Measurements from ENCODE around the gene CLCN5.
"Not testable (repeated sequence)": the region's sequence is repeated elsewhere in the genome, so short reads cannot be mapped to it uniquely, and the experiment has no call there.

Gene CLCN5

GRCh38 chrX:49995795-49996455 is 73.5 kb downstream of the CLCN5 start:
- DNase-seq (ENCODE audit: low read depth): no peak

GRCh38 chrX:49996474-49996873 is 74.1 kb downstream of the CLCN5 start:
- no peak for DNase-seq (ENCODE audit: low read depth)

DNA sequence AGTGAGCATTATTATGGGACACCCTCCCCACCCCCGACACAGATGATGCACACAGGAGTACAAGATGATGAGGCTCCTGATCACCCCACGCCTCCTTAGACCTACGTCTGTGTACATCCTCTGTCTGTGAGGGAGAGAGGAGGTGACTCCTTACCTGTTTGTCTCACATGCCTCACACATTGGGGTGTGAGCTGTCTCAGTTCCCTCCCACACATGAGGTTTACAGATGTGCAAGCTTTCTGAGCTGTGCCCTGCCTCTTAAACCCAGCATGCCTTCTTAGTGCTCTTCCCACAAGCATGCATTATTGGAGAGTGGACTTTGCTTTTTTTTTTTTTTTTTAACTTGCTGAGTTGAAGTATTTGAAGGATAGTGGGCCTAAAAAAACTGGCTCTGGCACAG is 76.7 kb downstream of the CLCN5 start:
- no peak for DNase-seq (ENCODE audit: low read depth)

GRCh38 chrX:50000937-50001542 is 78.6 kb downstream of the CLCN5 start:
- DNase-seq (ENCODE audit: low read depth): no peak

DNA sequence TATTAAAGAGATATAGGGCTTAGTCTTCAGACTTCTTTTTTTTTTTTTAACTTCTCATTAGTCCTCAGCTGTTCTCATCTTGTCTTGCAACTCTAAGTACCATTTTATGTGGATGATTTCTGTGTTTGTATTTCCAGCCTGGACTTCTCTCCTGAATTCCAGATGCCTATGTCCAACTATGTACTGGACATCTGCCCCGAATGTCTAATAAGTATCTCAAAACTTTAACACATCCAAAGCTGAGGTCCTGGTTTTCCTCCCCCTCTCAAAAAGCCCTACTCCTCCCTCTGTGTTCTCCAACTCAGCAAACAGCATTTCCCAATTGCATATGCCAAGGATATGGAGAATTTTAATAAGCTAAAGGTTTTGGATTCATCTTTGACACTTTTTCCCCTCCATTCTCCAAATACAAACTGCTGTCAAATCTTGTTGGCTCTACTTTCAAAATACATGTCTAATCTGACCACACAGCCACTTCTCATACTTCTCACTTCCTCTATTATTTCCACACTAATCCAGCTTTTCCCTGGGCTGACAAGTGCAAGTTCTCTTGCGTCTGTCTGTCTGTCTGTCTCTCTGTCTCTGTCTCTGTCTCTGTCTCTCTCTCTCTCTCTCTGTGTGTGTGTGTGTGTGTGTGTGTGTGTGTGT is 79.8 kb downstream of the CLCN5 start:
- DNase-seq (ENCODE audit: low read depth): no peak

DNA sequence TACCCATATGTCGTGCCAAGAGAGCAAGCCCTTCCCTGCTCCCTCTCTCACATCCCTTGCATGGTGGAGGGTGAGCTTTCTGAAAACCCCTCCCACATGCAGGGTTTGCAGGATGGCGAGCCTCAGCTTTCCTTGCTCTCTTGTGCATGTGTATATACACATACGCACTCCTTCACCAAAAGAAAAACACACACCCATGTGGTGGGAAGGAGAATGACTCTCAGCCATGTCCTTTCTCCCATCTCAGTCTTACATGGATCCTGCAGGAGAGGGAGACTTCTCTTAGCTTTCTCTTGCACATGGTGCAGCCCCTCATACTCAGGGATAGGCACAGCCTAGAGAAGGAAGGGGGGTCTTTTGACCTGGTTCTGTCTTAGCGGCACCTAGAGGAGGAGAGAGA is 81.1 kb downstream of the CLCN5 start:
- DNase-seq (ENCODE audit: low read depth): no peak

GRCh38 chrX:50003927-50004326 is 81.5 kb downstream of the CLCN5 start:
- DNase-seq (ENCODE audit: low read depth): no peak

GRCh38 chrX:50025591-50025990 is 103.2 kb downstream of the CLCN5 start:
- not testable (repeated sequence) for DNase-seq (ENCODE audit: low read depth)

DNA sequence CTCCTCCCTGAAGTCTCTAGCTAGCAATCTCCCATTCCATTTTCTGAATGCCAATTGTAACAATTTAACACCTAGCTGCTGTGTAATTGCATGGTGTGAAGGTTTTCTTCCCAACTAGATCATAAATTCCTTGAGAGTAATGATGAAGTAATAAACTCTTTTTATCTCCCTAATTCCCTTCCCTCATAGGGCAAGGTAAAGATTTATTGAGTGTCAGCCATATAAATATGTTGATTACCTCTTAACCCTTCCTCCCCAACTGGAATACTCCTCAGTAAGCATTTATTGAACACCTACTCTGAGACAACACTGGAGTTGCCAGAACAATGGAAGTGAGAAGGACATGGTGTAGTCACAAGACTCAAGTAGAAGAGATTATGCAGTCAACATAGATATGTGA is 112.7 kb downstream of the CLCN5 start:
- no peak for DNase-seq (ENCODE audit: low read depth)

DNA sequence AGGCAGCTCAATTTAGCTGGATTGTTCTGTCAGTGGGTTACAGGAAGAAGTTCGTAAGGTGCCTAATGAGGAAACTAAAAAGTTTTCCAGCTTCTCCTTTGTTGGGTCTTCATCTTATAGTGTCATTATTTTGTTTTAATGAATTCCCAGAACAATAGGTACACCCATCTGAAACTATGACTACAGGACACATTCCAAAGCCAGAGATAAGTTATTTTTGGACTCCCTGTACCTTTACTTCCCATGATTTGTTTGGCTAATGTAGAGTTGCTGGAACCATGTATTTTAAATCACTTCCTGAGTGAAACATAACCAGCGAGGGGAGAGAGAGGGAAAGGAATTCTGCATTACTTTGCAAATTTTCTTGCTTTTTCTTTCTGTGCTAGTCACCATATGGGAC is 114.0 kb downstream of the CLCN5 start:
- DNase-seq (ENCODE audit: low read depth): no peak

DNA sequence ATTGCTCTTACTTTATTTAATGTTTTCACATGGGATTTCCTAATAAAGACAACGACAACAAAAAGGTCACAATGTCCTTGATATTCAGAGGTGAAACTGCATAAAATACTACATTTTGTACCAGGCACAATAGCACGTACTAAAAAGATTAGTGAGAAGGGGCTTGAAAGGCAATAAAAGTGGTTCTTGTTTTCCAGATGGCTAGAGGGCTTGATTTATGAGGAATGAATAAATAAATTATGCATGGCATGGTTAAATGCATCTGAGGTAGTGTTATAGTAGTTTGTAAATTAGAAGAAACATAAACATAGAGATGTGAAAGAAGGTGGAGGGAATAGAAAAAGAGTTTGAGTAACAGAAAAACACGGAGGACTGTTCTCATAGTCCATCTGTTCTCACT is 123.4 kb downstream of the CLCN5 start:
- DNase-seq (ENCODE audit: low read depth): no peak

- DNase-seq (ENCODE audit: low read depth): no peak
These were observed 126.8 kb downstream of the CLCN5 start for GRCh38 chrX:50049228-50049627.

GRCh38 chrX:50054147-50054546 is 131.8 kb downstream of the CLCN5 start:
- no peak for DNase-seq (ENCODE audit: low read depth)

DNA sequence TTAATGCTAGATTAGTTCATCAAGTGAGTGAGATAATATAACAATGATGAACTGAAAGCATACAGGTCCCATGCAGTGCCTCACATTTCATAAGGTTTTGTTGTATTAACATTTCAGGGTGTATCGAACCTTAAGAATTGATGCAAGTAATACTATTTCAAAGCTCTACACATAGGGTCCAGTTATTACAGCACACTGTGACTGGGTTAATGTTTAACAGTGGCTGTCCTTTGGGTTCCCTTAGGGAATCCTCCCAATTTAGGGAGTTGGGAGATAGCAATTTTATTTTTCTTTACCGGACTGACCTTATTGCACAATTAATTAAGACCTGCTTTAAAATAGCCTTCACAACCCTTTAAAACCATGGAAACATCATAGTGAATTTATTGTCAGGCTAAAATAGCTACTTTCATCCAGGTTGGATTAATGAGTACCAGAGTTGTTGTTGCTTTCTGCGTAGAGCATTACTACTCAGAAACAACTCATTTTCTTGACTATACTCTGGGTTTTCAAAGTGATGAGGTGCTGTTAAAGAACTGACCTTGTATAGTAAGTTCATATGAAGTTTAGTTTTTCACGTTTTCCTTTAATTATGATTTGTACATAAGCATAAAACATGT is 144.0 kb downstream of the CLCN5 start:
- DNase-seq (ENCODE audit: low read depth): no peak

GRCh38 chrX:50067435-50068284 is 145.3 kb downstream of the CLCN5 start:
- DNase-seq (ENCODE audit: low read depth): no peak

GRCh38 chrX:50068285-50068563 is 145.8 kb downstream of the CLCN5 start:
- DNase-seq (ENCODE audit: low read depth): no peak

DNA sequence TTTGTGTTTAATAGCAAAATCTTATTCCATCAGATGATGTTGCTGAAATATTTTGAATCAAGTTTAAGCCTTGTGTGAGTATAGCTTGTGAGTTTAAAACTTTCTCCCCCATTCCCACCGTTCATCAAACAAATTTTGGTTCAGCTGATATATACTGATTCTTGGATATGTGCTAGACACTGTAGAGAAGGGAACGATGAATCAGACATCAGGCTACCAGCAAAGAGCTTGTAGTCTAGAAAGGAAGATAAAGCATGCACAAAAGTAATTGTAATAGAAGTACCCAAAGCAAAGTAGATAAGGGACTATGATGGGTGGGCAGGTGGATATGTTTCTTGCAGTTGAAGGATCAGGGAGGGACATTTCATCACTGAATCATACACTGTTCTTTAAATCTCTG is 146.5 kb downstream of the CLCN5 start:
- DNase-seq (ENCODE audit: low read depth): no peak

GRCh38 chrX:50071494-50071893 is 149.1 kb downstream of the CLCN5 start:
- DNase-seq (ENCODE audit: low read depth): no peak

DNA sequence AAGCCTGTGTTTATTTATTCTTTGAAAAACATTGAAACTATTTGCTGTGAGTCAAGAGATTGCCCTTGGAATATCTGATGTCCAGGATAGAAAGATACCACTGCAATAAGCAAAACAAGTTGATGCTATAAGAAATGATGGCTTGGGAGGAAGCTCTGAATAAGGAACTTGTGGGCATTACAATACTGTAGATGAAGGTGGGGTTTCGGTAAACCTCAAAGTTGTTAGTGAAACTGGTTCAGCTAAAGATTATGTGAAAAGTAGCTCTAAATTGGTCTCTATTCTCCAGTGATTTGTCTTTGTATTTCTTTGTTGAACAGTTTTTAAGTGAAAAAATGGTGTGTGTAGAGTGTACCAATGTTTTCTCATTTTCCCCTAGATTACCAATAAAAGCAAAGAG is 149.7 kb downstream of the CLCN5 start:
- DNase-seq (ENCODE audit: low read depth): no peak

GRCh38 chrX:50073601-50074000 is 151.2 kb downstream of the CLCN5 start:
- DNase-seq (ENCODE audit: low read depth): no peak

DNA sequence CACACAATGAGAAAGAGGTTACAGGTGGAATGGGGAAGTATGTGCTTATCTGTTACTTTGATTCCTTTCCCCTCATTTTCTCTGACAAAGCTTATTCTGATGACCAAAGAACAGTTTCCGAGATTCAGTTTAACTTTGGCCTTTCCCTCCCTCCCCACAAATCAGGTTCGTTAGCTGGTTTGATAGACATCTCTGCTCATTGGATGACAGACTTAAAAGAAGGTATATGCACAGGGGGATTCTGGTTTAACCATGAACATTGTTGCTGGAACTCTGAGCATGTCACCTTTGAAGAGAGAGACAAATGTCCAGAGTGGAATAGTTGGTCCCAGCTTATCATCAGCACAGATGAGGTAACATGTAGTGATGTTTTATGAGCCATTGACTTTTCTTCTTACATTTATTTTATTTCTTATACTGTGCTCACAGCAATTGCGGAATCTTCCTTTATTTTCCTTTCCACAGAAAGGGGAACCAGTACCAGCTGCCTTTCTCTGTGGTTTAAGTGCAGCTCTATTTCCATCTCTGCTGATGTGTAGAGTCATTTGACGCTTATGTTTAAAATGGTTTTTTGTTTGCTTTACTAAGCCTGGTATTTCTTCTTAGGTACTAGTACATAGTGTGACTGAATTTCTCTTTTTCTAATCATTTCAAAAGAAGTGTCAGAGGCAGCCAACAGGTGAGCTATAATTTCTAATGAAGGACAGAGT is 153.4 kb downstream of the CLCN5 start:
- no peak for DNase-seq (ENCODE audit: low read depth)

Data from non-pigmented ciliary epithelial cell (primary cell).